ENCODE data around the gene RPTOR.

The RPTOR gene

DNA sequence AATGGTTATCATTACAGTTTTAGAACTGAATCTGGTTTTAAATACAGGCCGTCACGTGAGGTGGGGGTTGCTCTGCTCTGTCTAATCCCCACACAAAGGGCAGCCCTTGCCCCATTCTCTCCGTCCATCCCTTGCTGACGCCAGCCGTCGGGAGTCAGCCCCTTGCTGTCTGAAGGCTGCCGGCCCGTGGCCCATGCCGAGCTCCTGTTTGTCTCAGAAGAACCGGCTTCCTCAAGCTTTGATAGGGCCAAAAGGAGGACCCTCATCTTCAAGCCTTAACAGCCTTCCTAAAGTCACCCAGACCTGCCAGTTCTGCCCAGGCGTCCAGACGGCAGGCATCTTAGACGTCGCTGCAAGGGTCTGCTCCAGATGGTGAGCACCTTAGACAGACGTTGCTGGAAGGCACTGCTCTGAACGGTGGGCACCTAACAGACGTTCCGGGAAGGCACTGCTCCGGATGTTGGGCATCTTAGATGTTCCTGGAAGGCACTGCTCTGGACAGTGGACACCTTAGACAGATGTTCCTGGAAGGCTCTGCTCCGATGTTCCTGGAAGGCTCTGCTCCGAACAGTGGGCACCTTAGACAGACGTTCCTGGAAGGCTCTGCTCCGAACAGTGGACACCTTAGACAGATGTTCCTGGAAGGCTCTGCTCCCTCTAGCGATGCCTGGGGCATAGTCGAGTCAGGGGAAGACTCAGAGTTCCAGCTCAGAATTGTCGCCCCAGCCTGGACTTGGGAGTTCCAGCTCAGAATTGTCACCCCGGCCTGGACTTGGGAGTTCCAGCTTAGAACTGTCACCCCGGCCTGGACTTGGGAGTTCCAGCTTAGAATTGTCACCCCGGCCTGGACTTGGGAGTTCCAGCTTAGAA lies 411.9 kb downstream of the RPTOR start:
- no peaks in the 10 kb centered on the region for H3F3A ChIP-seq (ENCODE audit: insufficient read depth, low read length)
- H2AFZ ChIP-seq (ENCODE audit: low read length): no peak overlapping the region
- H3K27ac ChIP-seq (ENCODE audit: low read depth, low read length, poor library complexity, severe bottlenecking): no peak overlapping the region
- no peak for TF ChIP-seq EZH2 (IDR thresholded peaks at IDR 0.05; ENCODE audit: borderline replicate concordance, low read length)
- TF ChIP-seq, protein P1, sequence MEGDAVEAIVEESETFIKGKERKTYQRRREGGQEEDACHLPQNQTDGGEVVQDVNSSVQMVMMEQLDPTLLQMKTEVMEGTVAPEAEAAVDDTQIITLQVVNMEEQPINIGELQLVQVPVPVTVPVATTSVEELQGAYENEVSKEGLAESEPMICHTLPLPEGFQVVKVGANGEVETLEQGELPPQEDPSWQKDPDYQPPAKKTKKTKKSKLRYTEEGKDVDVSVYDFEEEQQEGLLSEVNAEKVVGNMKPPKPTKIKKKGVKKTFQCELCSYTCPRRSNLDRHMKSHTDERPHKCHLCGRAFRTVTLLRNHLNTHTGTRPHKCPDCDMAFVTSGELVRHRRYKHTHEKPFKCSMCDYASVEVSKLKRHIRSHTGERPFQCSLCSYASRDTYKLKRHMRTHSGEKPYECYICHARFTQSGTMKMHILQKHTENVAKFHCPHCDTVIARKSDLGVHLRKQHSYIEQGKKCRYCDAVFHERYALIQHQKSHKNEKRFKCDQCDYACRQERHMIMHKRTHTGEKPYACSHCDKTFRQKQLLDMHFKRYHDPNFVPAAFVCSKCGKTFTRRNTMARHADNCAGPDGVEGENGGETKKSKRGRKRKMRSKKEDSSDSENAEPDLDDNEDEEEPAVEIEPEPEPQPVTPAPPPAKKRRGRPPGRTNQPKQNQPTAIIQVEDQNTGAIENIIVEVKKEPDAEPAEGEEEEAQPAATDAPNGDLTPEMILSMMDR (IDR thresholded peaks at IDR 0.05; ENCODE audit: low read length): no peak
- no peak overlapping the region for H3K9ac ChIP-seq (ENCODE audit: low read length)
- no peak overlapping the region for H3K4me2 ChIP-seq (ENCODE audit: low read length)
- H3K9me2 ChIP-seq (ENCODE audit: low read depth, low read length): no peaks in the 10 kb centered on the region
- H3K9me3 ChIP-seq (ENCODE audit: low read length): no peaks in the 10 kb centered on the region
- no peak overlapping the region for H3K4me3 ChIP-seq (ENCODE audit: low read depth, low read length, poor library complexity, severe bottlenecking)
- H4K20me1 ChIP-seq (ENCODE audit: insufficient read depth, low read length): no peaks in the 10 kb centered on the region
- H3K79me2 ChIP-seq (ENCODE audit: insufficient read depth, low read length): no peaks in the 10 kb centered on the region
- H3K4me1 ChIP-seq (ENCODE audit: insufficient read depth, low read length, severe bottlenecking): no peaks in the 10 kb centered on the region
- no peaks in the 10 kb centered on the region for H3K27me3 ChIP-seq (ENCODE audit: insufficient read depth, low read length)
- H3K36me3 ChIP-seq (ENCODE audit: insufficient read depth, low read length): peaks cover 75% of the 10 kb centered on the region

DNA sequence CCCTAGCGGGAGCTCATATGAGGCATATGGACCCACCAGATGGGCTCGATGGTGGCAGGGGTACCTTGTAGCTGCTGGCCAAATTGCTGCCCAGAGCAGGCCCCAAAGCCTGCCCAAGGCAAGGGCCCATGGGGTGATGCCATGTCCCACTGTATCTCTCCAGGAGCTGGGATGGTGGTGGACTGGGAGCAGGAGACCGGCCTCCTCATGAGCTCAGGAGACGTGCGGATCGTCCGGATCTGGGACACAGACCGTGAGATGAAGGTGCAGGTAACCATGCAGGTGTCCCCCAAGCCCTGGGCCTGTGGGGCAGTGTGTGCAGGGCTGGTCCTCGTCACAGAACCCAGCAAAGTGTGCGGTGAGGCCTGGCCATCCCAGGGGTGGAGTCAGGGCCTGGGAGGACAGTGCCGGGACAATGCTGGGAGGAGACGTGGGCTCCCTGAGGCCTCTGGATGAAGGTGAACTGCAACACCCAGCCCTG lies 412.9 kb downstream of the RPTOR start:
- Histone ChIP-seq H2AFZ (ENCODE audit: low read length) (no peak overlapping the region), H3K9ac (ENCODE audit: low read length) (no peak overlapping the region), H3K9me2 (ENCODE audit: low read depth, low read length) (no peaks in the 10 kb centered on the region), H3K36me3 (ENCODE audit: insufficient read depth, low read length) (peaks cover 76% of the 10 kb centered on the region), H3K9me3 (ENCODE audit: low read length) (no peaks in the 10 kb centered on the region), H3K4me2 (ENCODE audit: low read length) (no peak overlapping the region), H3K27ac (ENCODE audit: low read depth, low read length, poor library complexity, severe bottlenecking) (no peak overlapping the region), H3K79me2 (ENCODE audit: insufficient read depth, low read length) (no peaks in the 10 kb centered on the region), H4K20me1 (ENCODE audit: insufficient read depth, low read length) (no peaks in the 10 kb centered on the region), H3F3A (ENCODE audit: insufficient read depth, low read length) (no peaks in the 10 kb centered on the region), H3K4me1 (ENCODE audit: insufficient read depth, low read length, severe bottlenecking) (no peaks in the 10 kb centered on the region), H3K27me3 (ENCODE audit: insufficient read depth, low read length) (no peaks in the 10 kb centered on the region), H3K4me3 (ENCODE audit: low read depth, low read length, poor library complexity, severe bottlenecking) (no peak overlapping the region)
- TF ChIP-seq, protein P1 (IDR thresholded peaks at IDR 0.05; ENCODE audit: low read length): no peak
- TF ChIP-seq EZH2 (IDR thresholded peaks at IDR 0.05; ENCODE audit: borderline replicate concordance, low read length): no peak

DNA sequence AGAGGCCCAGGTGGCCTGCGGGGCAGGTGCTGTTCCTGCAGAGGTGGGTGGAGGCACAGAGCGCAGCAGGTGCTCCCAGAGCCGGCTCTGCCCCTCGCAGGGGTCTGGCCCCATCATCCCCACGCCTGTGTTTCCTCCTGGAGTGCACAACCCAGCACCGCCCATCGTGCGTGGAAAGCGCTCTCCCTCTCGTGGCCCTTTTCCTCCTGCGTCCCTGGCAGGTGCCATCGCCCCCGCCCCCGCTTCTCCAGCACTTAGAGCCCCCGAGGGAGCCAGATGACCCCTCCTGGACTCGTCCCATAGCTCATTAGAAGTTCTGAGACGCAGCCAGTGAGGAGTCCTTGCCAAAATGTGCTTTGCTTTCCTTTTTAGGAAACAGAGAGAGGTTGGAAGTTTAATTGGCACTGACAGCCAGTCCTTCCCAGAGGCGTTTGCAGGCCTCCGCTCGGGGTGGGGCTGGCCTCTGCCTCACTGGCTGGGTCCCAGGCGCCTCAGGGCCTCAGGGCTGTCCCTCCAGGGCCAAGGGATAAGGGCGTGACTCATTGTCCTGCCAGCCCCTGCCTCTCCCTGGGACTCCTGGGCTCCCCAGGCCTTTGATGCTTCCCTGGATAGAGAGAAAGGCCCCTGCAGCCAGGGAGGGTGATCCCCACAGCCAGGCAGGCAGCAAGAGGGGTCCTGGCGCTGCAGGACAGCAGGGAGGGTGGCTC lies 414.8 kb downstream of the RPTOR start:
- Histone ChIP-seq H3K79me2 (ENCODE audit: insufficient read depth, low read length) (no peaks in the 10 kb centered on the region), H3K36me3 (ENCODE audit: insufficient read depth, low read length) (peaks cover 72% of the 10 kb centered on the region), H4K20me1 (ENCODE audit: insufficient read depth, low read length) (no peaks in the 10 kb centered on the region), H3K27me3 (ENCODE audit: insufficient read depth, low read length) (no peaks in the 10 kb centered on the region), H3K9me3 (ENCODE audit: low read length) (no peaks in the 10 kb centered on the region), H3K9ac (ENCODE audit: low read length) (no peak overlapping the region), H2AFZ (ENCODE audit: low read length) (no peak overlapping the region), H3K9me2 (ENCODE audit: low read depth, low read length) (no peaks in the 10 kb centered on the region), H3K4me1 (ENCODE audit: insufficient read depth, low read length, severe bottlenecking) (no peaks in the 10 kb centered on the region), H3K4me2 (ENCODE audit: low read length) (no peak overlapping the region), H3F3A (ENCODE audit: insufficient read depth, low read length) (no peaks in the 10 kb centered on the region), H3K4me3 (ENCODE audit: low read depth, low read length, poor library complexity, severe bottlenecking) (no peak overlapping the region), H3K27ac (ENCODE audit: low read depth, low read length, poor library complexity, severe bottlenecking) (no peak overlapping the region)
- TF ChIP-seq EZH2 (IDR thresholded peaks at IDR 0.05; ENCODE audit: borderline replicate concordance, low read length): no peak
- TF ChIP-seq, protein P1 (IDR thresholded peaks at IDR 0.05; ENCODE audit: low read length): no peak

Measured in OCI-LY1 (cell line).